Neural cell (in vitro differentiated cells): Measurements from ENCODE around the gene MPPED2.

Experiments used
- EP300 ChIP-seq: fragments of 450-650 bp; conservative IDR thresholded peaks from 2 replicates; pipeline ENCODE4 v1.6.1; 2014; ENCODE audit warnings: antibody characterized with exemption, mild to moderate bottlenecking, moderate library complexity; ENCODE audit not compliant: poor library complexity, severe bottlenecking
- EZH2 ChIP-seq: fragments of 200-600, 300-800 bp; shearing (Covaris generic), sonication (generic); IDR thresholded peaks from 2 replicates; pipeline ENCODE4 v1.6.1; 2014; ENCODE audit warnings: antibody characterized with exemption, low read length, borderline replicate concordance, mild to moderate bottlenecking; ENCODE audit not compliant: insufficient read depth, poor library complexity, severe bottlenecking
- MXI1 ChIP-seq: fragments of 450-650 bp; conservative IDR thresholded peaks from 2 replicates; pipeline ENCODE4 v1.6.1; 2014; ENCODE audit warnings: antibody characterized with exemption, mild to moderate bottlenecking; ENCODE audit not compliant: poor library complexity, severe bottlenecking
- POLR2AphosphoS5 ChIP-seq: IDR thresholded peaks from 2 replicates; pipeline ENCODE4 v1.6.1; 2012
- RAD21 ChIP-seq: fragments of 450-650 bp; conservative IDR thresholded peaks from 2 replicates; pipeline ENCODE4 v1.6.1; 2014; ENCODE audit warnings: antibody characterized with exemption, mild to moderate bottlenecking, moderate library complexity
- SMC3 ChIP-seq: fragments of 450-650 bp; conservative IDR thresholded peaks from 2 replicates; pipeline ENCODE4 v1.6.1; 2014; ENCODE audit warnings: antibody characterized with exemption, mild to moderate bottlenecking, moderate library complexity; ENCODE audit not compliant: poor library complexity
- TAF1 ChIP-seq: IDR thresholded peaks from 2 replicates; pipeline ENCODE4 v1.6.1; 2012; ENCODE audit warnings: low read depth
- TF ChIP-seq, protein P1 (sequence below): fragments of 450-650 bp; IDR thresholded peaks from 2 replicates; pipeline ENCODE4 v1.5.1; 2014; ENCODE audit warnings: antibody characterized with exemption, mild to moderate bottlenecking, moderate library complexity; ENCODE audit not compliant: poor library complexity, severe bottlenecking
- TF ChIP-seq, protein P2 (sequence below): IDR thresholded peaks from 2 replicates; pipeline ENCODE4 v1.6.1; 2012; ENCODE audit warnings: borderline replicate concordance

DNA sequence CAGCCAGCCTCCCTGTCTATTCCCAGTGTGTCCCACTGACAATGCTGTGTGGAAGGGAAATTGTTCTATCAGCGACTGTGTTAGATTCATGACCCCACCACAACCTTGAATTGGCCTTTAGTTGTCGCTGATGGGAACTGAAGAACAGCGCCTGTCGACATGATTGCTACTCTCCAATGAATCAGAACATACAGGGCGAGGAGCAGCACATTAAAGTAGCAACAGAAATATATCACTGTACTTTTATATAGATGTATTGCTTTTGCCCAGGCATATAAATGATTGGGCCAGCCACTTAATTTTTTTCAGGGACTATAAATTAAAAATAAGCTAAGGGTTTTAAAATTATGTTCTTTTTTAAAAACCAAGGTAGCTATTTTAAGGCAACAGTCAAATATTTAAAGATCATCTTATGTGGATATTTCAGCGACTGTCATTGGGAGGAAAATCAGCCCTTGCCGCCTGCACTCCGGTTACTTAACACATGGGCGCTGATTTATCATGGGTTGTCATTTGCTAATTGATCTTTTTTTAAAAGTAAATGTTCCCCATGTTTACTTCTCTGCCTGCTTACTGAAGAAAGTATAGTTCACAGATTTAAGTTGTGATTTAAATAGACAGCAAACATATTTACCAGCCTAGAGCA is 221.2 kb downstream of the MPPED2 start:
- TF ChIP-seq EZH2 (no peak), EP300 (no peak), TAF1 (no peak), RAD21 (no peak), SMC3 (no peak), POLR2AphosphoS5 (no peak), MXI1 (no peak)
- TF ChIP-seq, protein P1, sequence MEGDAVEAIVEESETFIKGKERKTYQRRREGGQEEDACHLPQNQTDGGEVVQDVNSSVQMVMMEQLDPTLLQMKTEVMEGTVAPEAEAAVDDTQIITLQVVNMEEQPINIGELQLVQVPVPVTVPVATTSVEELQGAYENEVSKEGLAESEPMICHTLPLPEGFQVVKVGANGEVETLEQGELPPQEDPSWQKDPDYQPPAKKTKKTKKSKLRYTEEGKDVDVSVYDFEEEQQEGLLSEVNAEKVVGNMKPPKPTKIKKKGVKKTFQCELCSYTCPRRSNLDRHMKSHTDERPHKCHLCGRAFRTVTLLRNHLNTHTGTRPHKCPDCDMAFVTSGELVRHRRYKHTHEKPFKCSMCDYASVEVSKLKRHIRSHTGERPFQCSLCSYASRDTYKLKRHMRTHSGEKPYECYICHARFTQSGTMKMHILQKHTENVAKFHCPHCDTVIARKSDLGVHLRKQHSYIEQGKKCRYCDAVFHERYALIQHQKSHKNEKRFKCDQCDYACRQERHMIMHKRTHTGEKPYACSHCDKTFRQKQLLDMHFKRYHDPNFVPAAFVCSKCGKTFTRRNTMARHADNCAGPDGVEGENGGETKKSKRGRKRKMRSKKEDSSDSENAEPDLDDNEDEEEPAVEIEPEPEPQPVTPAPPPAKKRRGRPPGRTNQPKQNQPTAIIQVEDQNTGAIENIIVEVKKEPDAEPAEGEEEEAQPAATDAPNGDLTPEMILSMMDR: no peak
- TF ChIP-seq, protein P2, sequence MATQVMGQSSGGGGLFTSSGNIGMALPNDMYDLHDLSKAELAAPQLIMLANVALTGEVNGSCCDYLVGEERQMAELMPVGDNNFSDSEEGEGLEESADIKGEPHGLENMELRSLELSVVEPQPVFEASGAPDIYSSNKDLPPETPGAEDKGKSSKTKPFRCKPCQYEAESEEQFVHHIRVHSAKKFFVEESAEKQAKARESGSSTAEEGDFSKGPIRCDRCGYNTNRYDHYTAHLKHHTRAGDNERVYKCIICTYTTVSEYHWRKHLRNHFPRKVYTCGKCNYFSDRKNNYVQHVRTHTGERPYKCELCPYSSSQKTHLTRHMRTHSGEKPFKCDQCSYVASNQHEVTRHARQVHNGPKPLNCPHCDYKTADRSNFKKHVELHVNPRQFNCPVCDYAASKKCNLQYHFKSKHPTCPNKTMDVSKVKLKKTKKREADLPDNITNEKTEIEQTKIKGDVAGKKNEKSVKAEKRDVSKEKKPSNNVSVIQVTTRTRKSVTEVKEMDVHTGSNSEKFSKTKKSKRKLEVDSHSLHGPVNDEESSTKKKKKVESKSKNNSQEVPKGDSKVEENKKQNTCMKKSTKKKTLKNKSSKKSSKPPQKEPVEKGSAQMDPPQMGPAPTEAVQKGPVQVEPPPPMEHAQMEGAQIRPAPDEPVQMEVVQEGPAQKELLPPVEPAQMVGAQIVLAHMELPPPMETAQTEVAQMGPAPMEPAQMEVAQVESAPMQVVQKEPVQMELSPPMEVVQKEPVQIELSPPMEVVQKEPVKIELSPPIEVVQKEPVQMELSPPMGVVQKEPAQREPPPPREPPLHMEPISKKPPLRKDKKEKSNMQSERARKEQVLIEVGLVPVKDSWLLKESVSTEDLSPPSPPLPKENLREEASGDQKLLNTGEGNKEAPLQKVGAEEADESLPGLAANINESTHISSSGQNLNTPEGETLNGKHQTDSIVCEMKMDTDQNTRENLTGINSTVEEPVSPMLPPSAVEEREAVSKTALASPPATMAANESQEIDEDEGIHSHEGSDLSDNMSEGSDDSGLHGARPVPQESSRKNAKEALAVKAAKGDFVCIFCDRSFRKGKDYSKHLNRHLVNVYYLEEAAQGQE: no peak
